OCI-LY7 (cell line): ENCODE data around the gene MTG1. TPM values are rescaled to one million over a fixed set of nuclear protein-coding genes. Genes with fewer than 3 reads are reported as not detected.

Experiments used
- BruUV-seq: library from RNA; stranded (reverse); fragments of 400-500 nt; replicated peaks from 2 replicates; lab custom pipeline; 2021; lab: Mats Ljungman, UMichigan
- CTCF ChIA-PET: fragments of 300-600 bp; sonication (Branson Sonifier 250); formaldehyde crosslinking; loops from one replicate; lab custom pipeline; 2022; ENCODE audit warnings: antibody characterized with exemption; ENCODE audit not compliant: unreplicated experiment; lab: Charles Lee
- POLR2A ChIA-PET: fragments of 300-600 bp; sonication (Branson Sonifier 250); formaldehyde crosslinking; loops from one replicate; lab custom pipeline; 2022; ENCODE audit warnings: antibody characterized with exemption; lab: Charles Lee
- DNase-seq: peaks from one replicate; pipeline ENCODE4 v3.0.0-alpha.2; 2015; ENCODE audit warnings: low spot score
- H2AFZ ChIP-seq: fragments of 200-600 bp; sonication (generic), shearing (Covaris generic); 2 replicates; pipeline ENCODE4 v1.6.1; 2014; ENCODE audit warnings: mild to moderate bottlenecking, antibody characterized with exemption, low read length, moderate library complexity
- H3K27ac ChIP-seq: fragments of 200-600 bp; sonication (generic); 2 replicates; pipeline ENCODE4 v1.5.1; 2014; ENCODE audit warnings: mixed run types, low read depth, mild to moderate bottlenecking, moderate library complexity, low read length, inconsistent platforms; ENCODE audit not compliant: poor library complexity, severe bottlenecking
- H3K36me3 ChIP-seq: fragments of 200-600 bp; sonication (generic); 2 replicates; pipeline ENCODE4 v1.6.1; 2014; ENCODE audit warnings: mild to moderate bottlenecking, antibody characterized with exemption, low read length, moderate library complexity, mixed read lengths; ENCODE audit not compliant: insufficient read depth
- H3K4me1 ChIP-seq: fragments of 200-600 bp; sonication (generic); 2 replicates; pipeline ENCODE4 v1.5.1; 2014; ENCODE audit warnings: mild to moderate bottlenecking, low read length; ENCODE audit not compliant: insufficient read depth, poor library complexity, severe bottlenecking
- H3K4me2 ChIP-seq: fragments of 200-600 bp; sonication (generic); 2 replicates; pipeline ENCODE4 v1.6.1; 2014; ENCODE audit warnings: mild to moderate bottlenecking, low read length
- H3K4me3 ChIP-seq: fragments of 200-600 bp; sonication (generic); 2 replicates; pipeline ENCODE4 v1.5.1; 2014; ENCODE audit warnings: mild to moderate bottlenecking, low read depth, low read length; ENCODE audit not compliant: poor library complexity, severe bottlenecking
- H3K79me2 ChIP-seq: fragments of 200-600 bp; sonication (generic); 2 replicates; pipeline ENCODE4 v1.6.1; 2016; ENCODE audit warnings: low read depth, mild to moderate bottlenecking, low read length, moderate library complexity, mixed read lengths; ENCODE audit not compliant: insufficient read depth
- H3K9me2 ChIP-seq: fragments of 200-600 bp; sonication (generic); 2 replicates; pipeline ENCODE4 v1.6.1; 2016; ENCODE audit warnings: mild to moderate bottlenecking, low read length, mixed read lengths; ENCODE audit not compliant: insufficient read depth
- H3K9me3 ChIP-seq: fragments of 200-600 bp; sonication (generic); 2 replicates; pipeline ENCODE4 v1.6.1; 2014; ENCODE audit warnings: mild to moderate bottlenecking, mixed run types, low read length, mixed read lengths
- H4K20me1 ChIP-seq: fragments of 200-600 bp; sonication (generic); 2 replicates; pipeline ENCODE4 v1.6.1; 2014; ENCODE audit warnings: mild to moderate bottlenecking, antibody characterized with exemption, low read length, moderate library complexity, mixed read lengths; ENCODE audit not compliant: insufficient read depth
- CTCF ChIP-seq: fragments of 200-600 bp; sonication (generic); conservative IDR thresholded peaks from 2 replicates; pipeline ENCODE4 v1.5.1; 2014; ENCODE audit warnings: mild to moderate bottlenecking, antibody characterized with exemption, low read length, moderate library complexity, mixed read lengths
- EZH2phosphoT487 ChIP-seq: fragments of 200-600 bp; sonication (generic); IDR thresholded peaks from 2 replicates; pipeline ENCODE4 v1.6.1; 2018; ENCODE audit warnings: low read depth, borderline replicate concordance, mild to moderate bottlenecking, mixed run types, antibody characterized with exemption, low read length, moderate library complexity, mixed read lengths
- intact Hi-C: fragments of 100-400 bp; cut with micrococcal nuclease; formaldehyde crosslinking; loops from one replicate; pipeline ENCODE4 v1.10.0; 2022; ENCODE audit not compliant: unreplicated experiment
- total RNA-seq, 2 experiments: library from RNA; depleted of rRNA in 1 of 2; stranded (reverse); fragments of >200 nt in 1 of 2; shearing (Covaris generic) in 1 of 2; gene quantifications; 2 replicates each; pipeline ENCODE4 v1.2.3, GENCODE V29; 2014 to 2022

Gene MTG1
- total RNA-seq, 2 experiments from 2014 or later, result 85.6 to 101 TPM

- H3K4me3 ChIP-seq, result no peak overlapping the region
- ChIA-PET CTCF (no interaction called here), POLR2A (no interaction called here)
- no peaks in the 10 kb centered on the region for H3K4me1 ChIP-seq
- H3K36me3 ChIP-seq, result no peaks in the 10 kb centered on the region
- intact Hi-C loops, result no loop called here
- TF ChIP-seq EZH2phosphoT487, result no peak
- no peak for TF ChIP-seq CTCF
- no peaks in the 10 kb centered on the region for H3K9me2 ChIP-seq
- no peaks in the 10 kb centered on the region for H3K79me2 ChIP-seq
- no peaks in the 10 kb centered on the region for H4K20me1 ChIP-seq
- no peak overlapping the region for H2AFZ ChIP-seq
- no peak overlapping the region for H3K4me2 ChIP-seq
- no peak overlapping the region for H3K27ac ChIP-seq
- BruUV-seq, result no TSS peak
- no peak for DNase-seq
- H3K9me3 ChIP-seq, result peaks cover 18% of the 10 kb centered on the region; the same call in 1 of the 2 replicates
These were observed 50.6 kb downstream of the MTG1 start for GRCh38 chr10:133444342-133445267.

GRCh38 chr10:133445268-133445732, 51.3 kb downstream of the MTG1 start:
- no TSS peak for BruUV-seq

More at GRCh38 chr10:133445268-133445732, 51.3 kb downstream of the MTG1 start:
- H3K4me3 ChIP-seq, result no peak overlapping the region
- no peaks in the 10 kb centered on the region for H3K36me3 ChIP-seq
- TF ChIP-seq CTCF (no peak), EZH2phosphoT487 (no peak)
- no peaks in the 10 kb centered on the region for H4K20me1 ChIP-seq
- H3K4me1 ChIP-seq, result no peaks in the 10 kb centered on the region
- ChIA-PET CTCF (no interaction called here), POLR2A (no interaction called here)
- H3K4me2 ChIP-seq, result no peak overlapping the region
- H2AFZ ChIP-seq, result no peak overlapping the region
- intact Hi-C loops, result no loop called here
- peaks cover 18% of the 10 kb centered on the region; the same call in 1 of the 2 replicates for H3K9me3 ChIP-seq
- H3K79me2 ChIP-seq, result no peaks in the 10 kb centered on the region
- no peak for DNase-seq
- H3K27ac ChIP-seq, result no peak overlapping the region
- no peaks in the 10 kb centered on the region for H3K9me2 ChIP-seq
